Hematopoietic multipotent progenitor cell (in vitro differentiated cells): ENCODE measurements around the gene SIRT5. TPM values are rescaled to one million over a fixed set of nuclear protein-coding genes. Genes with fewer than 3 reads are reported as not detected.

Source experiments
- total RNA-seq: library from RNA; depleted of rRNA; stranded (reverse); fragments of >200 nt; gene quantifications from one replicate; pipeline ENCODE4 v1.2.3, GENCODE V29; 2012

Gene SIRT5
- total RNA-seq, 1 donor, result 10.5 TPM

Other genes with a start within 250 kb of the SIRT5 start
- gene TBC1D7, start 246.1 kb upstream of the SIRT5 start, total RNA-seq, result 14.0 TPM
- gene GFOD1, start 87.0 kb upstream of the SIRT5 start, total RNA-seq, result 17.5 TPM
- 26.9 TPM for gene NOL7, start 40.7 kb downstream of the SIRT5 start, total RNA-seq
- 15.3 TPM for gene RANBP9, start 137.2 kb downstream of the SIRT5 start, total RNA-seq
- 5.7 TPM for gene MCUR1, start 240.0 kb downstream of the SIRT5 start, total RNA-seq